K562 (cell line): Measurements from ENCODE around the gene CELSR2.

ENCODE experiments used
- CBX5 ChIP-seq: IDR thresholded peaks from 2 replicates; pipeline ENCODE4 v1.6.1; 2014; ENCODE audit warnings: low read depth, borderline replicate concordance
- CHCHD3 ChIP-seq: fragments of 250-450 bp; sonication (Bioruptor Pico); IDR thresholded peaks from 2 replicates; pipeline ENCODE4 v2.1.2; 2022; ENCODE audit warnings: mild to moderate bottlenecking
- CREB1 ChIP-seq, 2 experiments: sonication (generic) in 1 of 2; formaldehyde crosslinking in 1 of 2; IDR thresholded peaks; 2 replicates each; pipeline versions ENCODE4 v1.6.1 to v1.8.0; 2012 to 2022; ENCODE audit warnings: inconsistent platforms in 1 of 2, mild to moderate bottlenecking in 1 of 2, missing genetic modification reagents in 1 of 2, moderate library complexity in 1 of 2
- GATA2 ChIP-seq: sonication (generic); formaldehyde crosslinking; IDR thresholded peaks from 2 replicates; pipeline ENCODE4 v1.4.0; 2020; ENCODE audit warnings: mild to moderate bottlenecking, missing genetic modification reagents
- MAZ ChIP-seq, 2 experiments: fragments of 450-650 bp in 1 of 2; sonication (generic) in 1 of 2; formaldehyde crosslinking; IDR thresholded peaks in 1 of 2; conservative IDR thresholded peaks in 1 of 2; 2 replicates each; pipeline versions ENCODE4 v1.4.0 to v1.5.0; 2020; ENCODE audit warnings: mild to moderate bottlenecking in 1 of 2, missing genetic modification reagents in 1 of 2
- MGA ChIP-seq: fragments of 450-650 bp; IDR thresholded peaks from 2 replicates; pipeline ENCODE4 v1.6.1; 2016; ENCODE audit warnings: mild to moderate bottlenecking, moderate library complexity
- RBFOX2 ChIP-seq: fragments of 200-400 bp; formaldehyde crosslinking; IDR thresholded peaks from 2 replicates; pipeline ENCODE4 v1.6.1; 2017; ENCODE audit warnings: low read depth, mild to moderate bottlenecking, low read length, moderate library complexity
- STAT5B ChIP-seq: fragments of 250-450 bp; sonication (Bioruptor Pico); IDR thresholded peaks from 2 replicates; pipeline ENCODE4 v1.8.0; 2021; ENCODE audit warnings: mild to moderate bottlenecking, inconsistent platforms
- USF2 ChIP-seq: sonication (generic); formaldehyde crosslinking; IDR thresholded peaks from 2 replicates; pipeline ENCODE4 v1.5.0; 2020; ENCODE audit warnings: missing genetic modification reagents
- ZBTB26 ChIP-seq: fragments of 450-650 bp; formaldehyde crosslinking; IDR thresholded peaks from 2 replicates; pipeline ENCODE4 v1.4.0; 2022; ENCODE audit warnings: missing genetic modification characterization
- TF ChIP-seq, protein P1 (sequence below): fragments of 200-400 bp; formaldehyde crosslinking; IDR thresholded peaks from 2 replicates; pipeline ENCODE4 v1.6.1; 2017; ENCODE audit warnings: mild to moderate bottlenecking, low read depth, low read length, moderate library complexity

DNA sequence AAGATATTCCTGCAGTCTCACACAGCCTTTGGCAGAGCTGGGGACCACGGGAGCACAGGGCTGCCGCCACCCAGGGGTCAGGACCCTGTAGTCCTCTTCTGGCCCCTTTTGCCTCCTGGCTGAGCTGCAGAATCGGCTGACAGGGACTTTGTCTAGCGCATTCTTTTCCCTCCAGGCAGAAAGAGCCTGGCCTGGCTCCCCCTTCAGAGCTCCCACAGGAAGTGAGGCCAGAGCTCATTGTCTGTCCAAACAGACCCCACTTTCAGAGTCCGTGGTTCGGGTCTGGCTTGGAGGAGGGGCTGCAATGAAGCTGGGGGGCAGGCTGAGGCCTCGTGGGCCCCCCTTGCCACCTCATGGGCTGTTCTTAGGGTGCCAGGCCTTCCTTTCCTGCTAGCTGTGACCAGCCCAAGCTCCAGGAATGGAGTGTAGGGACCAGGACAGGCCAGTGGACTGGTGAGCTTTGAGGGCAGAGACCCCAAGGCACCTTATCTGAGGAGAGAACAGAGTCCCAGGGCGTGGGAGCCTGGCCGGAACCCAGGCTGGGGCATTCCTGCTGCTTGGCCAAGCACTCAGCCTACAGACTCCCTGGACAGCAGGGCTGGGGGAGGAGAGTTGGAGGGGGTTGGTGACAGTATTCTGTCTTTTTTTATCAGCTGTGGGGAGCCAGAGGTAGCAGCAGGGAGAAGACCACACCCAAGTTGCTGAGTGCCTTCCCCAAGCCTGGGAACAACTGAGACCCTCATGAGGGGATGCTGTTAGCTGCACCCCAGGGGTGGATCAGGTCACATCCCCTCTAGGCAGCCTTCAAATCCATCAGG is 4.7 kb downstream of the CELSR2 start:
- TF ChIP-seq MGA (no peak), RBFOX2 (no peak), USF2 (no peak), STAT5B (no peak), MAZ (CRISPR knock-in tag; conservative IDR thresholded peaks at IDR 0.05 in 1 of 2, IDR thresholded peaks at IDR 0.05 in 1 of 2) (no peak; a peak in 3 of 4 replicates), CREB1 (IDR thresholded peaks at IDR 0.05) (no peak), CREB1 (CRISPR knock-in tag; IDR thresholded peaks at IDR 0.05) (no peak), GATA2 (CRISPR knock-in tag) (no peak), ZBTB26 (CRISPR knock-in tag) (no peak), CBX5 (no peak), CHCHD3 (CRISPR knock-in tag) (no peak)
- TF ChIP-seq, protein P1, sequence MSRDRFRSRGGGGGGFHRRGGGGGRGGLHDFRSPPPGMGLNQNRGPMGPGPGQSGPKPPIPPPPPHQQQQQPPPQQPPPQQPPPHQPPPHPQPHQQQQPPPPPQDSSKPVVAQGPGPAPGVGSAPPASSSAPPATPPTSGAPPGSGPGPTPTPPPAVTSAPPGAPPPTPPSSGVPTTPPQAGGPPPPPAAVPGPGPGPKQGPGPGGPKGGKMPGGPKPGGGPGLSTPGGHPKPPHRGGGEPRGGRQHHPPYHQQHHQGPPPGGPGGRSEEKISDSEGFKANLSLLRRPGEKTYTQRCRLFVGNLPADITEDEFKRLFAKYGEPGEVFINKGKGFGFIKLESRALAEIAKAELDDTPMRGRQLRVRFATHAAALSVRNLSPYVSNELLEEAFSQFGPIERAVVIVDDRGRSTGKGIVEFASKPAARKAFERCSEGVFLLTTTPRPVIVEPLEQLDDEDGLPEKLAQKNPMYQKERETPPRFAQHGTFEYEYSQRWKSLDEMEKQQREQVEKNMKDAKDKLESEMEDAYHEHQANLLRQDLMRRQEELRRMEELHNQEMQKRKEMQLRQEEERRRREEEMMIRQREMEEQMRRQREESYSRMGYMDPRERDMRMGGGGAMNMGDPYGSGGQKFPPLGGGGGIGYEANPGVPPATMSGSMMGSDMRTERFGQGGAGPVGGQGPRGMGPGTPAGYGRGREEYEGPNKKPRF, result no peak
